Thoracic aorta (tissue), 2 donors: ENCODE data around the gene EIF2S2. TPM values are rescaled to one million over a fixed set of nuclear protein-coding genes. Genes with fewer than 3 reads are reported as not detected.

ENCODE experiments used
- ATAC-seq: fragments of 150-250 bp; one replicate; pipeline ENCODE4 v1.8.0; 2017; ENCODE audit warnings: low read depth; ENCODE audit not compliant: insufficient number of reproducible peaks, low FRiP score
- DNase-seq: peaks from one replicate; pipeline ENCODE4 v3.0.0-alpha.2; 2020; ENCODE audit warnings: low spot score
- H3K27ac ChIP-seq, 2 donors: fragments of 200-600 bp; sonication (generic); 1 replicate in 1 of 2; 2 replicates in 1 of 2; pipeline ENCODE4 v1.5.1; 2016; ENCODE audit warnings: mild to moderate bottlenecking in 2 of 2, moderate library complexity in 2 of 2
- H3K27me3 ChIP-seq: fragments of 200-600 bp; sonication (generic); replicated peaks from 2 replicates; pipeline ENCODE4 v1.6.0; 2016; ENCODE audit warnings: mild to moderate bottlenecking; ENCODE audit not compliant: insufficient read depth
- H3K36me3 ChIP-seq: fragments of 200-600 bp; sonication (generic); one replicate; pipeline ENCODE4 v1.5.1; 2016
- H3K4me1 ChIP-seq, 2 donors: fragments of 200-600 bp; sonication (generic); 1 replicate in 1 of 2; 2 replicates in 1 of 2; pipeline versions ENCODE4 v1.5.1 to v1.6.0; 2016; ENCODE audit warnings: low read depth in 2 of 2, mild to moderate bottlenecking in 1 of 2; ENCODE audit not compliant: control insufficient read depth in 1 of 2
- H3K4me3 ChIP-seq: fragments of 200-600 bp; sonication (generic); 2 replicates; pipeline ENCODE4 v1.5.1; 2016; ENCODE audit warnings: mild to moderate bottlenecking
- H3K9me3 ChIP-seq: fragments of 200-600 bp; sonication (generic); 2 replicates; pipeline ENCODE4 v1.5.1; 2016
- CTCF ChIP-seq: fragments of 200-600 bp; sonication (generic); IDR thresholded peaks from one replicate; pipeline ENCODE4 v1.5.1; 2019; ENCODE audit warnings: antibody characterized with exemption
- total RNA-seq, 2 donors: library from RNA; depleted of rRNA; stranded (reverse); fragments of >200 nt; gene quantifications; one replicate each; pipeline versions ENCODE4 v1.1.0 to v1.2.3, GENCODE V29; 2016

Gene EIF2S2
- total RNA-seq, 2 donors from 2014 or later: 24.6 to 35.8 TPM

- no peak overlapping the region for H3K27ac ChIP-seq
- no peaks in the 10 kb centered on the region for H3K36me3 ChIP-seq
- H3K27me3 ChIP-seq: no peaks in the 10 kb centered on the region
- ATAC-seq (no peak), DNase-seq (no peak)
- peaks cover 24 to 60% of the 10 kb centered on the region in 2 donors for H3K4me1 ChIP-seq
- TF ChIP-seq CTCF: no peak
- no peak overlapping the region for H3K4me3 ChIP-seq
- no peaks in the 10 kb centered on the region for H3K9me3 ChIP-seq
Measured at GRCh38 chr20:34043025-34043424, 69.0 kb downstream of the EIF2S2 start.

- Histone ChIP-seq H3K4me1 (peaks cover 30 to 67% of the 10 kb centered on the region in 2 donors), H3K27me3 (no peaks in the 10 kb centered on the region), H3K4me3 (no peak overlapping the region), H3K36me3 (no peaks in the 10 kb centered on the region), H3K9me3 (no peaks in the 10 kb centered on the region), H3K27ac (no peak overlapping the region)
- no peak for DNase-seq
- TF ChIP-seq CTCF: no peak
- ATAC-seq: no peak
Measured at GRCh38 chr20:34042262-34042661, 69.8 kb downstream of the EIF2S2 start.

GRCh38 chr20:34041226-34041625, 70.8 kb downstream of the EIF2S2 start:
- H3K27ac ChIP-seq: no peak overlapping the region
- TF ChIP-seq CTCF: no peak
- no peaks in the 10 kb centered on the region for H3K27me3 ChIP-seq
- no peak for ATAC-seq
- H3K36me3 ChIP-seq: no peaks in the 10 kb centered on the region
- H3K9me3 ChIP-seq: no peaks in the 10 kb centered on the region
- peaks cover 35 to 71% of the 10 kb centered on the region in 2 donors for H3K4me1 ChIP-seq
- no peak overlapping the region for H3K4me3 ChIP-seq
- no peak for DNase-seq

GRCh38 chr20:34040300-34040995, 71.6 kb downstream of the EIF2S2 start:
- Histone ChIP-seq H3K27ac (peak overlapping the region in 1 of 2 donors; percentile 12), H3K36me3 (no peaks in the 10 kb centered on the region), H3K4me1 (peaks cover 35 to 69% of the 10 kb centered on the region in 2 donors), H3K27me3 (no peaks in the 10 kb centered on the region), H3K4me3 (peak overlapping the region; percentile 3), H3K9me3 (no peaks in the 10 kb centered on the region)
- no peak for DNase-seq
- ATAC-seq: no peak
- TF ChIP-seq CTCF: no peak

Other genes starting within 250 kb of the EIF2S2 start
- gene RALY, start 118.3 kb downstream of the EIF2S2 start, total RNA-seq: 100 to 1,000 TPM; 104 to 166 TPM
- not detected for gene ASIP, start 129.2 kb upstream of the EIF2S2 start, total RNA-seq
- 10 to 100 TPM; 38.7 to 71.8 TPM for gene AHCY, start 191.1 kb upstream of the EIF2S2 start, total RNA-seq